Measurements from ENCODE around the gene FBLIM1.

The FBLIM1 gene

GRCh38 chr1:15758343-15758931, at the start of gene FBLIM1:
TSS of gene FBLIM1 (plus strand) at chr1:15758795. CDS start at chr1:15764984, 6,189 bp downstream.
- DNase-seq (ENCODE audit: low spot score): no peak

- no peak for DNase-seq (ENCODE audit: low spot score)
Observed at GRCh38 chr1:15709226-15709625, 49.4 kb upstream of the FBLIM1 start.

GRCh38 chr1:15712168-15712567, 46.4 kb upstream of the FBLIM1 start:
- no peak for DNase-seq (ENCODE audit: low spot score)

GRCh38 chr1:15714406-15715136, 44.0 kb upstream of the FBLIM1 start:
- no peak for DNase-seq (ENCODE audit: low spot score)

GRCh38 chr1:15717418-15718125, 41.0 kb upstream of the FBLIM1 start:
- no peak for DNase-seq (ENCODE audit: low spot score)

- DNase-seq (ENCODE audit: low spot score): no peak
Observed at GRCh38 chr1:15718199-15718601, 40.4 kb upstream of the FBLIM1 start.

DNA sequence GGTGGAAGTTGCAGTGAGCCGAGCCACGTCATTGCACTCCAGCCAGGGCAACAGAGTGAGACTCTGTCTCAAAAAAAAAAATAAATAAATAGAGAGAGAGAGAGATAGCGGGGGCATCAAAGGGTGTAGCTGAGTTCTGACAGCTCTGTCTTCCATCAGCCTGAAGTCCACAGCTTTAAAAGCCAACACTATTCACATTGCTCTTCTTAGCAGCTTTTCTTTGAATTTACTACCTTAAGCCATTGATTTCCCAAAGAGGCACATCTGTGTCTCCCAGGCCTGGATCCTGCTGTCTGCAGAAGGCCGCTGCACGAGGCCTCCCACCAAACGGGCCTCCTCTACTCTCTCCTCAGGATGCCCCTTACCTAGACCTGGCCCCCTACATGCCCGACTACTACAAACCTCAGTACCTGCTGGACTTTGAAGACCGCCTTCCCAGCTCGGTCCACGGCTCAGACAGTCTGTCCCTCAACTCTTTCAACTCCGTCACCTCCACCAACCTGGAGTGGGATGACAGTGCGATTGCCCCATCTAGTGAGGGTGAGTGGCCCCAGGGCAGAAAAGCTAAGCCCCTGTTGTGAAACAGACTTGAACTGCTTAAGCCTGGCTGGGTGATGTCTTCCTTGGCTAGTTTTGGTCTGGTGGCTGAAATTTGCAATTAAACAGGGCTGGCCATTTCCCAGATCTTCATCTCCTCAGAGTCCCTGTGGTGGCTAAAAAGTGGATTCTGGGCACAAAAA, 39.0 kb upstream of the FBLIM1 start:
- no peak for DNase-seq (ENCODE audit: low spot score)

- DNase-seq (ENCODE audit: low spot score): no peak
Observed at GRCh38 chr1:15720861-15721260, 37.7 kb upstream of the FBLIM1 start.

DNA sequence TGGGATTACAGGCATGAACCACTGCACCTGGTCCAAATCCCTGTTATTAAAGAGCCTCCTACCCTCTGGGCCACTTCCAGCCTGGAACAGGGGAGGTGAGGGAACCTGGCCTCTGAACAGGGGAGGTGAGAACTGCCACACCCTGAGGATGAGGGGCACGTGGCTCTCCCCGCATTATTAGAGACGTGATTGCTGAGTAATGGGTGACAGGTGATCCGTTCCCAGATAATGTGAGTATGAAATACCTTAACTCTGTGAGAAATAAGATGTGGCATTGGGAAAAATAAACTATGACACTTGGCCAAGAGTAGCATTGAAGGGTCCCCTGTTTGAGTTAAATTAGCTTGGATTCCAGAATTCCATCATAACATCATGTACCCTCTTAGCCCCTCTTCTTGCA, 36.2 kb upstream of the FBLIM1 start:
- no peak for DNase-seq (ENCODE audit: low spot score)

DNA sequence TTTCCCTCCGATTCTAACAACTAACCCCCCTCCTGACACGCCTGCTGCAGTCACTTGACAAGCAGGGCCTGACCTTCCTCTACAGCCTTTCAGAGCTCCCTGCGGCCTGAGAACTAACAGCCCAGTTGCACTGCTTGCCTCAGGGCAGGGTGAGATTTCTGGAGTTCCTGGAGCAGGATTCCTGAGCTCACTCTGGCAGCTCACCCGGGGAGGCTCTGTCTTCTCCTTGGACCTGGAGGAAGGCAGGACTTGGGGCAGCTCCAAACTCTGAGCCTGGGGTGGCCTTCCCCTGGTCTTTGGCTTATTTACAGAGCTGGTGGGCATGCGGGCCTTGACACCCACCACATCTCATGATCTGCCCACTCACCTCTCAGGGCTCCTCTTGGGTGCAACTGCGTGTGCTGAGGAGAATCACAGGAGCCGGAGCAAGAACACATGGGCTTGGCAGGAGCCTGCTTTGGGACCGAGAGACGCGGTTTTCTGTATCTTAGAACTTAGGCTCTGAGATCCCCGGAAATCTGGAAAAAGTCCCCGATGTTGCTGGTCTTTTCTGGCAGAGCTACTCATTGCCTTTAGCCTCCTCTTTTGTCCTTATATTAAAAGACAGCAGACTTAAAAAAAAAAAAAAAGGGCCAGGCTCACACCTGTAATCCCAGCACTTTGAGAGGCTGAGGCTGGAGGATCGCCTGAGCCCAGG, 35.6 kb upstream of the FBLIM1 start:
- DNase-seq (ENCODE audit: low spot score): no peak

DNA sequence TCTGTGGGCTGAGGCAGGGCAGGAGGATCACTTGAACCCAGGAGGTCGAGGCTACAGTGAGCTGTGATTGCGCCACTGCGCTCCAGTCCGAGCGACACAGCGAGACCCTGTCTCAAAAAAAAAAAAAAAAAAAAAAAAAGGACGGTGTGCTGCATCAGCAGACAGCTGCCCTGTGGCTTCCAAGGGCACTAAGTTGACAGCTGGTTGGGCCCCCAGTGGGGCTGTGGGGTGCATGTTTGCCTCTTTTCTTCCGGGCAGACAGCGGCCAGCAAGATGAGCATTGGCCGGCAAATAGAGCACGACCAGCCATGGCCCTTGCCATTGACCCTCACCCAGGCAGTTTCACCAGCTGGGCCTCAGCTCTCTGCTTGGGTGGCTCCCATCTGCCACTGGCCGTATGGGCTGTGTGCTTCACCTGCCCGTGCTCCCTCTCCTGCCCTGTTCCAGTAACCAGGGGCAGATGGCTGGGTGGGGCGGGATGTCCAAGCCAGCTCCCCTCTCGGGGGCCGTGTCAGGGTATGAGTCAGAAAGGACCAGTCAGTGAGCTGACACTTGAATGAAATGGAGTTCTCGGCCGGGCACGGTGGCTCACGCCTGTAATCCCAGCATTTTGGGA, 34.9 kb upstream of the FBLIM1 start:
- DNase-seq (ENCODE audit: low spot score): no peak

DNA sequence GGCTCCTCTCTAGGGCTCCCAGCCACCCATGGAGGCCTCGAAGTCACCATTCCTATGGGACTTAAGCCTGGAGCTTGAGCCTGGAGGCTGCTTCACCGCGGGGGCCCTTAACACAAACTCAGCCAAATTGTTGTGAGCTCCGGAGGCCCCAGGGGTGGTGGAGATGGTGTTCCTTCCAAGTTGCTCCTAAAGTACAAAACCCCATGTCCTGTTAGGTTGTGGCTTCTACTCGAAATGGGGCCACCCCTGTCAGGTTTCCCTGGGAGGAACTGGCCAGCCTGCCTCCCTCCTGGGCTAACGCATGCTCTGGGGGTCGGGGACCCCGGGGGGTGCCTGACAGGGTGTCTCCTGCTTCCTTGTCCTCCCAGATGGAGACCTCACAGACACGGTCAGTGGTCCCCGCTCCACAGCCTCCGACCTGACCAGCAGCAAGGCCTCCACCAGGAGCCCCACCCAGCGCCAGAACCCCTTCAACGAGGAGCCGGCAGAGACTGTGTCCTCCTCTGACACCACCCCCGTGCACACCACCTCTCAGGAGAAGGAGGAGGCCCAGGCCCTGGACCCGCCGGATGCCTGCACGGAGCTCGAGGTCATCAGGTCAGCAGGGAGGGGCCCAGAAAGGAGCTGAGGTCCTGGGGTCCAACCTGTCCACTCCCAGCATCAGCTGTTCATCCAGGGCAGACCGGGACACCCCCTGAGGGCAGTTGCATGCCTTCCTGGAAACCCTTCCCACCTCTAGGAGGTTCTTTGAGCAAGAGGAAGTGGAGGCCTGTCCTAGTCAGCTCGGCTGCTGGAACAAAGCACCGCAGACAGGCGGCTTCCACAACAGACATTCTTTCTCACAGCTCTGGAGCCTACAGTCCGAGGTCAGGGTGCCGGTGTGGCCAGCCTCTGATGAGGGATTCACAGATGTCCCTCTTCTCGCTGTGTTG, 33.4 kb upstream of the FBLIM1 start:
- DNase-seq (ENCODE audit: low spot score): no peak

- DNase-seq (ENCODE audit: low spot score): no peak
Observed at GRCh38 chr1:15726508-15726907, 32.1 kb upstream of the FBLIM1 start.

- DNase-seq (ENCODE audit: low spot score): no peak
Observed at GRCh38 chr1:15727021-15727420, 31.6 kb upstream of the FBLIM1 start.

GRCh38 chr1:15727424-15727823, 31.2 kb upstream of the FBLIM1 start:
- no peak for DNase-seq (ENCODE audit: low spot score)

DNA sequence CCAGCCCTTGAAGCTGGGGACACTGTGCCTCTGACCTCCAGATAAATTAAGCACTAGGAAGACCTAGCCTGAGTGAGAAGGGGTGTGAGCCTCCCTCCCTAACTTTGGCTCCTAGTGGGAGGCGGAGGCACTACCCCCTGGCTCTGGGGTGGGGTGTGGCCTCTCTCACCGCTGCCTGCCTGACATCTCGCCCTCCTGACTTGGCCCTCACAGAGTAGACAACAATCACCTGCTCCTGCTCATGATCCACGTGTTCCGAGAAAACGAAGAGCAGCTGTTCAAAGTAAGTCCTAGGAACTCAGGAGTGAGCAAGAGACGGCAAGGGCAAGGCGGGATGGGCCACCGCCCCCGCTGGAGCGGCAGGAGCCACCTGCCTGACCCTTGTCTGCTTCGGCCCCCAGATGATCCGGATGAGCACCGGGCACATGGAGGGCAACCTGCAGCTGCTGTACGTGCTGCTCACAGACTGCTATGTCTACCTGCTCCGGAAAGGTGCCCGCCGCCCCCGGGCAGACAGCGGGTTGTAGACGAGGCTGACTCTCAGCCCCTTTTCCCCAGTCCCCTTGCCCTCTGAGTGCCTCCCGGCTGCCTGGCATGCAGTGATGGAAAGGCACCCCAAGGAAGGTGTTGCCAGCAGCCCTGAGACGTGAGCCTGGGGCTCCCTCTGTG, 30.6 kb upstream of the FBLIM1 start:
- DNase-seq (ENCODE audit: low spot score): no peak

- no peak for DNase-seq (ENCODE audit: low spot score)
Observed at GRCh38 chr1:15728937-15729657, 29.5 kb upstream of the FBLIM1 start.

DNA sequence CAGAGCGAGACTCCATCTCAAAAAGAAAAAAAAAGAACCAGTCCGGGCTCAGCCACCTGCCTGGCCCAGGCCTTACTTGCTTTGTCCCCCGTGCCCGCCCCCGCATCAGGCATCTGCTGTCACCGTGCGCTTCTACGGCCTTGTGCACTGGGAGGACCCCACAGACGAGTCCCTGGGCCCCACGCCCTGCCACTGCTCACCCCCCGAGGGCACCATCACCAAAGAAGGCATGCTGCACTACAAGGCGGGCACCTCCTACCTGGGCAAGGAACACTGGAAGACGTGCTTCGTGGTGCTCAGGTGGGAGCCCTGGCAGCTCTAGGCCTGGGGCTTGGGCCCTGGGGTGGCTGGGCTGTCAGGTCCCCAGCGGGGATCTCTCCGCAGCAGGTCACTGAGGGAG, 28.2 kb upstream of the FBLIM1 start:
- no peak for DNase-seq (ENCODE audit: low spot score)

- DNase-seq (ENCODE audit: low spot score): no peak
Observed at GRCh38 chr1:15730936-15731335, 27.7 kb upstream of the FBLIM1 start.
